ENCODE data around the gene STARD3. TPM values are rescaled to one million over a fixed set of nuclear protein-coding genes. Genes with fewer than 3 reads are reported as not detected.
"Not testable (repeated sequence)": the region's sequence is repeated elsewhere in the genome, so short reads cannot be mapped to it uniquely, and the experiment has no call there.

Gene STARD3
- total RNA-seq, 1 experiment from 2014 or later = 75.3 TPM

DNA sequence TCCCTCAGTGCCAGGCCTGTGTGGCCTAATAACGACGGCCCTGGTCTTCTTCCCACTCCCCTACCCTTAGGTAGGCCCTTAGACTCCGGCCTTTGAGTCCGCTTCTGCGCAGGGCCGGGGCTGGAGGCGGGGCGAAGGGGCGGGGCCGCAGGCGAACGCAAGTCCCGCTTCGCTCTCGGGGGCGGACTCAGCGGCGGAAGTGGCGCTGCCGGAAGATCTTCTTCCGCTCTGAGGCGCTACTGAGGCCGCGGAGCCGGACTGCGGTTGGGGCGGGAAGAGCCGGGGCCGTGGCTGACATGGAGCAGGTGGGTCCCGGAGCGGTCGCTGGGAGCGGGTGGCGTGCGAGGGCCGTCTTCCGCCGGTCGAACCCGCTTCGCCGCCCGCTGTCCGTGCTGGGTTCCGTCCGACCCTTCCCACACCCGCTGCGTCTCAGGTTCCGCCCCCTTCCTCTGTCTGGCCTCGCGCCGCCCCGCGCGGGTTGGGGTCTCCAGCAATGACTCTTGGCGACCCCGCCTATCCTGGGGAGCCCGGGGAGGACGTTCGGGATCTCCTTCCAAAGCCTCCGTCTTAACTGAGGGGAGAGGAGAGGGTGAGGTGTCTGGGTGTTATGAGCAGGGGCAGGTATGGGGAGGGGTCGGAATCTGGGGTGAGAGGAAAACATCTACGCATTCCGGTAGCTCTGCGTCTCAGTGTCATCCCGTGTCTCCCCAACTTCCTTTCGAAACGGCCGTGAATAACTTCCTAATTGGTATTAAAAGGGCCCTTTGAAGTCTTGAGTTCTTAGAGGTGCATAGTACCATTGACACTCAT lies at the start of gene STARD3 (continued):
- TF ChIP-seq, protein P1, sequence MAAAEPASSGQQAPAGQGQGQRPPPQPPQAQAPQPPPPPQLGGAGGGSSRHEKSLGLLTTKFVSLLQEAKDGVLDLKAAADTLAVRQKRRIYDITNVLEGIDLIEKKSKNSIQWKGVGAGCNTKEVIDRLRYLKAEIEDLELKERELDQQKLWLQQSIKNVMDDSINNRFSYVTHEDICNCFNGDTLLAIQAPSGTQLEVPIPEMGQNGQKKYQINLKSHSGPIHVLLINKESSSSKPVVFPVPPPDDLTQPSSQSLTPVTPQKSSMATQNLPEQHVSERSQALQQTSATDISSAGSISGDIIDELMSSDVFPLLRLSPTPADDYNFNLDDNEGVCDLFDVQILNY (CRISPR knock-in tag; IDR thresholded peaks at IDR 0.05) = no peak; the same call in 1 of the 2 replicates
- TF ChIP-seq, protein P2, sequence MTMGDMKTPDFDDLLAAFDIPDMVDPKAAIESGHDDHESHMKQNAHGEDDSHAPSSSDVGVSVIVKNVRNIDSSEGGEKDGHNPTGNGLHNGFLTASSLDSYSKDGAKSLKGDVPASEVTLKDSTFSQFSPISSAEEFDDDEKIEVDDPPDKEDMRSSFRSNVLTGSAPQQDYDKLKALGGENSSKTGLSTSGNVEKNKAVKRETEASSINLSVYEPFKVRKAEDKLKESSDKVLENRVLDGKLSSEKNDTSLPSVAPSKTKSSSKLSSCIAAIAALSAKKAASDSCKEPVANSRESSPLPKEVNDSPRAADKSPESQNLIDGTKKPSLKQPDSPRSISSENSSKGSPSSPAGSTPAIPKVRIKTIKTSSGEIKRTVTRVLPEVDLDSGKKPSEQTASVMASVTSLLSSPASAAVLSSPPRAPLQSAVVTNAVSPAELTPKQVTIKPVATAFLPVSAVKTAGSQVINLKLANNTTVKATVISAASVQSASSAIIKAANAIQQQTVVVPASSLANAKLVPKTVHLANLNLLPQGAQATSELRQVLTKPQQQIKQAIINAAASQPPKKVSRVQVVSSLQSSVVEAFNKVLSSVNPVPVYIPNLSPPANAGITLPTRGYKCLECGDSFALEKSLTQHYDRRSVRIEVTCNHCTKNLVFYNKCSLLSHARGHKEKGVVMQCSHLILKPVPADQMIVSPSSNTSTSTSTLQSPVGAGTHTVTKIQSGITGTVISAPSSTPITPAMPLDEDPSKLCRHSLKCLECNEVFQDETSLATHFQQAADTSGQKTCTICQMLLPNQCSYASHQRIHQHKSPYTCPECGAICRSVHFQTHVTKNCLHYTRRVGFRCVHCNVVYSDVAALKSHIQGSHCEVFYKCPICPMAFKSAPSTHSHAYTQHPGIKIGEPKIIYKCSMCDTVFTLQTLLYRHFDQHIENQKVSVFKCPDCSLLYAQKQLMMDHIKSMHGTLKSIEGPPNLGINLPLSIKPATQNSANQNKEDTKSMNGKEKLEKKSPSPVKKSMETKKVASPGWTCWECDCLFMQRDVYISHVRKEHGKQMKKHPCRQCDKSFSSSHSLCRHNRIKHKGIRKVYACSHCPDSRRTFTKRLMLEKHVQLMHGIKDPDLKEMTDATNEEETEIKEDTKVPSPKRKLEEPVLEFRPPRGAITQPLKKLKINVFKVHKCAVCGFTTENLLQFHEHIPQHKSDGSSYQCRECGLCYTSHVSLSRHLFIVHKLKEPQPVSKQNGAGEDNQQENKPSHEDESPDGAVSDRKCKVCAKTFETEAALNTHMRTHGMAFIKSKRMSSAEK (CRISPR knock-in tag; IDR thresholded peaks at IDR 0.05; ENCODE audit: borderline replicate concordance) = no peak
- TF ChIP-seq RORB (CRISPR knock-in tag; IDR thresholded peaks at IDR 0.05) = no peak
- TF ChIP-seq ZBTB21 (CRISPR knock-in tag; IDR thresholded peaks at IDR 0.05; ENCODE audit: borderline replicate concordance) = no peak
- TF ChIP-seq MYBL2 (CRISPR knock-in tag; IDR thresholded peaks at IDR 0.05) = peak; percentile 65; the same call in 1 of the 2 replicates
- TF ChIP-seq ZNF416 (CRISPR knock-in tag; IDR thresholded peaks at IDR 0.05) = 0 out of 2 replicates have a peak, but pooled peaks have one; percentile 15
- TF ChIP-seq, protein P3, sequence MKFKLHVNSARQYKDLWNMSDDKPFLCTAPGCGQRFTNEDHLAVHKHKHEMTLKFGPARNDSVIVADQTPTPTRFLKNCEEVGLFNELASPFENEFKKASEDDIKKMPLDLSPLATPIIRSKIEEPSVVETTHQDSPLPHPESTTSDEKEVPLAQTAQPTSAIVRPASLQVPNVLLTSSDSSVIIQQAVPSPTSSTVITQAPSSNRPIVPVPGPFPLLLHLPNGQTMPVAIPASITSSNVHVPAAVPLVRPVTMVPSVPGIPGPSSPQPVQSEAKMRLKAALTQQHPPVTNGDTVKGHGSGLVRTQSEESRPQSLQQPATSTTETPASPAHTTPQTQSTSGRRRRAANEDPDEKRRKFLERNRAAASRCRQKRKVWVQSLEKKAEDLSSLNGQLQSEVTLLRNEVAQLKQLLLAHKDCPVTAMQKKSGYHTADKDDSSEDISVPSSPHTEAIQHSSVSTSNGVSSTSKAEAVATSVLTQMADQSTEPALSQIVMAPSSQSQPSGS (CRISPR knock-in tag; IDR thresholded peaks at IDR 0.05; ENCODE audit: borderline replicate concordance, low read depth) = no peak
- no peak for TF ChIP-seq SMAD4 (CRISPR knock-in tag; IDR thresholded peaks at IDR 0.05)
- no peak for TF ChIP-seq CREM (CRISPR knock-in tag; IDR thresholded peaks at IDR 0.05)
- TF ChIP-seq RELA (CRISPR knock-in tag; IDR thresholded peaks at IDR 0.05; ENCODE audit: borderline replicate concordance) = no peak
- peak; percentile 72; the same call in 1 of the 2 replicates for TF ChIP-seq FOXP1 (CRISPR knock-in tag; IDR thresholded peaks at IDR 0.05; ENCODE audit: borderline replicate concordance)

DNA sequence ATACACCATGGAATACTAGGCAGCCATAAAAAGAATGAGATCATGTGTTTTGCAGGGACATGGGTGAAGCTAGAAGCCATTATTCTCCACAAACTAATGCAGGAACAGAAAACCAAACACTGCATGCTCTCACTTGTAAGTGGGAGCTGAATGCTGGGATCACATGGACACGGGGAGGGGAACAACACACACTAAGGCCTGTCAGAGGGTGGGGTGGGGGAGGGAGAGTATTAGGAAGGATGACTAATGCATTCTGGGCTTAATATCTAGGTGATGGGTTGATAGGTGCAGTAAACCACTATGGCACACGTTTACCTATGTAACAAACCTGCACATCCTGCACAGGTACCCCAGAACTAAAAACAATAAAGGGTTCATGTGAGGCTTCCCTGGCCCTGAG lies 46.8 kb upstream of the STARD3 start:
- H3K4me3 Mint-ChIP-seq; DNase-seq (ENCODE audit: low spot score); ATAC-seq; H3K36me3 Mint-ChIP-seq; H3K27ac Mint-ChIP-seq; H3K9me3 Mint-ChIP-seq: not testable (repeated sequence)
- peaks cover 15% of the 10 kb centered on the region for H3K4me1 Mint-ChIP-seq
- H3K27me3 Mint-ChIP-seq (ENCODE audit: low read depth) = peaks cover 60% of the 10 kb centered on the region
- POLR2A ChIA-PET = interaction anchor here (0.7 kb wide), 1 partner anchor 105 kb away, joined by 4 read pairs; no protein-coding TSS in a partner anchor
- CTCF ChIA-PET = interaction anchor here (0.5 to 4.0 kb wide), 4 partner anchors 32 to 105 kb away, joined by 3 to 22 read pairs (median 8); no protein-coding TSS in a partner anchor

DNA sequence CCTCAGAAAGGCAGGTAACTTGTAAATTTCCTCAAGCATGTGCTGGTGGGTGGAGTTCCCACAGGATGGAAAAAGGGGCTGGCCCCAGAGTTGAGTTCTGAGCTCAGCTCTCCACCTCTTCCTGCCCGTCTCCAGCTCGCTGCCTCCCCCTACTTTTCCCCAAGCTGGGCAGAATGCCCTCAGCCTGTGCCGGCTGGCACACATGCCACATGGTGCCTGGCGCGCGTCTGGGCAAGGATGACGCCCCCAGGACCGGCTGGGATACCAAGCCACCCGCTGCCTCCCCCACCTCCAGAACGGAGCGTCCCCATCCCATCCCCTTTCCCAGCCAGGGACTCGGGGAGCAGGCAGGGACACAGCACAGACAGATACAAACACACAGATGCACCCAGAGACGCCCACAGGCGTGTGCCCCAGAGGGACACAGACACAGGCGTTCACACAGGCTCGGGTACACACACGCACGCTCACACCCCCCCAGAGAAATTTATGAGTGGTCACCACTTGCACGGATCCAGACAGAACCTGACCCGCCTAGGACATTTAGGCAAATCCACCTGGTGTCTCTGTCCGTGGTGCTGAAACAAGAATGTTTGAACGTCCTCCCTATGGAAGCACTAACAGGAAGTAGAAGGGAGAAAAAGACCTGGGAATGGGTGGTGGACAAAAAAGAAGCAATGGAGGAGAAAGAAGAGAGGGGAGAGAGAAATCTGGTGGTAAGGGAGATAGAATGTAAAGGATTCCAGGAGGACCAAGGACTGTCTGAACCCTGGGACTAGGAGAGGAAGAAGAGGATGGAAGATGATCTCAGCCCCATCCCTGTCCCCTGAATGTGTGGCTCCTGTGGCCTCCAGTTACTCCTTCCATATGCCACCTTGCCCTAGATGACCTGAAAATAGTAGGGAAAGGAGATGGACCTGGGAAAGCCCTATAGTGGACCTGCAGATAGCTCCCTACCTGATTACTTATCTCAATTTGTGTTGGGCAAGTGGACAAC lies 44.7 kb upstream of the STARD3 start:
- peak overlapping the region; percentile 46 for H3K4me3 Mint-ChIP-seq
- H3K27me3 Mint-ChIP-seq (ENCODE audit: low read depth) = peaks cover 77% of the 10 kb centered on the region
- H3K36me3 Mint-ChIP-seq = no peaks in the 10 kb centered on the region
- ChIA-PET POLR2A (interaction anchor here (0.6 kb wide), 1 partner anchor 138 kb away, joined by 3 read pairs; no protein-coding TSS in a partner anchor), CTCF (interaction anchor here (0.7 to 1.8 kb wide), 8 partner anchors 9 to 79 kb away, joined by 3 to 14 read pairs (median 10); no protein-coding TSS in a partner anchor)
- H3K27ac Mint-ChIP-seq = no peak overlapping the region
- H3K9me3 Mint-ChIP-seq = no peaks in the 10 kb centered on the region
- peak; percentile 69 for ATAC-seq
- peak; percentile 84 for DNase-seq (ENCODE audit: low spot score)
- H3K4me1 Mint-ChIP-seq = peaks cover 29% of the 10 kb centered on the region
- no peak for TF ChIP-seq ZNF416 (CRISPR knock-in tag; IDR thresholded peaks at IDR 0.05)
- no peak for TF ChIP-seq SMAD4 (CRISPR knock-in tag; IDR thresholded peaks at IDR 0.05)
- TF ChIP-seq SMAD3 (CRISPR knock-in tag; IDR thresholded peaks at IDR 0.05; ENCODE audit: borderline replicate concordance) = no peak
- TF ChIP-seq, protein P4, sequence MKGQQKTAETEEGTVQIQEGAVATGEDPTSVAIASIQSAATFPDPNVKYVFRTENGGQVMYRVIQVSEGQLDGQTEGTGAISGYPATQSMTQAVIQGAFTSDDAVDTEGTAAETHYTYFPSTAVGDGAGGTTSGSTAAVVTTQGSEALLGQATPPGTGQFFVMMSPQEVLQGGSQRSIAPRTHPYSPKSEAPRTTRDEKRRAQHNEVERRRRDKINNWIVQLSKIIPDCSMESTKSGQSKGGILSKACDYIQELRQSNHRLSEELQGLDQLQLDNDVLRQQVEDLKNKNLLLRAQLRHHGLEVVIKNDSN (CRISPR knock-in tag; IDR thresholded peaks at IDR 0.05) = peak; percentile 64
- TF ChIP-seq ETV6 (CRISPR knock-in tag; IDR thresholded peaks at IDR 0.05) = peak; percentile 79
- peak; percentile 49; the same call in 1 of the 2 replicates for TF ChIP-seq FOXP1 (CRISPR knock-in tag; IDR thresholded peaks at IDR 0.05; ENCODE audit: borderline replicate concordance)
- TF ChIP-seq ZNF263 (CRISPR knock-in tag; IDR thresholded peaks at IDR 0.05; ENCODE audit: low read depth) = peak; percentile 48; the same call in 1 of the 2 replicates
- TF ChIP-seq, protein P5, sequence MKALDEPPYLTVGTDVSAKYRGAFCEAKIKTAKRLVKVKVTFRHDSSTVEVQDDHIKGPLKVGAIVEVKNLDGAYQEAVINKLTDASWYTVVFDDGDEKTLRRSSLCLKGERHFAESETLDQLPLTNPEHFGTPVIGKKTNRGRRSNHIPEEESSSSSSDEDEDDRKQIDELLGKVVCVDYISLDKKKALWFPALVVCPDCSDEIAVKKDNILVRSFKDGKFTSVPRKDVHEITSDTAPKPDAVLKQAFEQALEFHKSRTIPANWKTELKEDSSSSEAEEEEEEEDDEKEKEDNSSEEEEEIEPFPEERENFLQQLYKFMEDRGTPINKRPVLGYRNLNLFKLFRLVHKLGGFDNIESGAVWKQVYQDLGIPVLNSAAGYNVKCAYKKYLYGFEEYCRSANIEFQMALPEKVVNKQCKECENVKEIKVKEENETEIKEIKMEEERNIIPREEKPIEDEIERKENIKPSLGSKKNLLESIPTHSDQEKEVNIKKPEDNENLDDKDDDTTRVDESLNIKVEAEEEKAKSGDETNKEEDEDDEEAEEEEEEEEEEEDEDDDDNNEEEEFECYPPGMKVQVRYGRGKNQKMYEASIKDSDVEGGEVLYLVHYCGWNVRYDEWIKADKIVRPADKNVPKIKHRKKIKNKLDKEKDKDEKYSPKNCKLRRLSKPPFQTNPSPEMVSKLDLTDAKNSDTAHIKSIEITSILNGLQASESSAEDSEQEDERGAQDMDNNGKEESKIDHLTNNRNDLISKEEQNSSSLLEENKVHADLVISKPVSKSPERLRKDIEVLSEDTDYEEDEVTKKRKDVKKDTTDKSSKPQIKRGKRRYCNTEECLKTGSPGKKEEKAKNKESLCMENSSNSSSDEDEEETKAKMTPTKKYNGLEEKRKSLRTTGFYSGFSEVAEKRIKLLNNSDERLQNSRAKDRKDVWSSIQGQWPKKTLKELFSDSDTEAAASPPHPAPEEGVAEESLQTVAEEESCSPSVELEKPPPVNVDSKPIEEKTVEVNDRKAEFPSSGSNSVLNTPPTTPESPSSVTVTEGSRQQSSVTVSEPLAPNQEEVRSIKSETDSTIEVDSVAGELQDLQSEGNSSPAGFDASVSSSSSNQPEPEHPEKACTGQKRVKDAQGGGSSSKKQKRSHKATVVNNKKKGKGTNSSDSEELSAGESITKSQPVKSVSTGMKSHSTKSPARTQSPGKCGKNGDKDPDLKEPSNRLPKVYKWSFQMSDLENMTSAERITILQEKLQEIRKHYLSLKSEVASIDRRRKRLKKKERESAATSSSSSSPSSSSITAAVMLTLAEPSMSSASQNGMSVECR (CRISPR knock-in tag; IDR thresholded peaks at IDR 0.05; ENCODE audit: borderline replicate concordance) = peak; percentile 83; the same call in 1 of the 2 replicates
